ENCODE results near the gene COMMD9. TPM values are rescaled to one million over a fixed set of nuclear protein-coding genes. Genes with fewer than 3 reads are reported as not detected.
A peak's percentile ranks its signal among the peaks of the same experiment; 100 is the strongest.

Gene COMMD9
- total and polyA plus RNA-seq, 2 experiments from 2014 or later, result 50.3 to 95.3 TPM

GRCh38 chr11:36295926-36296325 lies 6.7 kb upstream of the COMMD9 start, which contains the start of gene PRR5L:
Gene PRR5L (plus strand): TSS chr11:36296288. CDS start chr11:36401122, 104,834 bp downstream.
- Histone ChIP-seq H3K79me2 (no peaks in the 10 kb centered on the region), H3K36me3 (replicated peaks; ENCODE audit: insufficient read depth, low read depth) (no peaks in the 10 kb centered on the region), H3K9me2 (replicated peaks; ENCODE audit: insufficient read depth) (no peaks in the 10 kb centered on the region), H4K20me1 (ENCODE audit: insufficient read depth, poor library complexity, severe bottlenecking) (no peaks in the 10 kb centered on the region), H3K4me1 (ENCODE audit: insufficient read depth) (no peaks in the 10 kb centered on the region), H3K9me3 (ENCODE audit: low read depth) (no peaks in the 10 kb centered on the region), H2AFZ (no peak within 1 kb of the TSS), H3K4me2 (no peak within 1 kb of the TSS), H3K27ac (no peak within 1 kb of the TSS), H3K27me3 (no peaks in the 10 kb centered on the region), H3K4me3 (no peak within 1 kb of the TSS)
- WGBS (ENCODE audit: low lambda C conversion rate, missing lambda C conversion rate), result 76% methylated on average over 3 of the region's 3 CpGs
- DNase-seq (ENCODE audit: low spot score), result no peak
- TF ChIP-seq EZH2 (IDR thresholded peaks at IDR 0.05; ENCODE audit: borderline replicate concordance), result no peak
- no peak for TF ChIP-seq CTCF (IDR thresholded peaks at IDR 0.05; ENCODE audit: poor library complexity)
- TF ChIP-seq EZH2phosphoT487 (IDR thresholded peaks at IDR 0.05; ENCODE audit: low read depth, severe bottlenecking, unreplicated experiment), result no peak

GRCh38 chr11:36292311-36292722 lies 3.1 kb upstream of the COMMD9 start:
- no peak for TF ChIP-seq EZH2 (IDR thresholded peaks at IDR 0.05; ENCODE audit: borderline replicate concordance)
- TF ChIP-seq EZH2phosphoT487 (IDR thresholded peaks at IDR 0.05; ENCODE audit: low read depth, severe bottlenecking, unreplicated experiment), result no peak
- TF ChIP-seq CTCF (IDR thresholded peaks at IDR 0.05; ENCODE audit: poor library complexity), result peak; percentile 50

GRCh38 chr11:36288442-36289225 lies 590 bp downstream of the COMMD9 start:
- WGBS (ENCODE audit: low lambda C conversion rate, missing lambda C conversion rate), result 54% methylated on average over 31 of the region's 31 CpGs
- no peaks in the 10 kb centered on the region for H3K36me3 ChIP-seq (replicated peaks; ENCODE audit: insufficient read depth, low read depth)
- H3K27ac ChIP-seq, result peak overlapping the region; percentile 68
- no peak for DNase-seq (ENCODE audit: low spot score)
- H2AFZ ChIP-seq, result peak overlapping the region; percentile 98
- H3K4me3 ChIP-seq, result peak overlapping the region; percentile 83
- peak overlapping the region; percentile 73 for H3K4me2 ChIP-seq
- H3K9me3 ChIP-seq (ENCODE audit: low read depth), result no peaks in the 10 kb centered on the region
- H4K20me1 ChIP-seq (ENCODE audit: insufficient read depth, poor library complexity, severe bottlenecking), result no peaks in the 10 kb centered on the region
- H3K4me1 ChIP-seq (ENCODE audit: insufficient read depth), result no peaks in the 10 kb centered on the region
- H3K27me3 ChIP-seq, result no peaks in the 10 kb centered on the region
- H3K9me2 ChIP-seq (replicated peaks; ENCODE audit: insufficient read depth), result no peaks in the 10 kb centered on the region
- H3K79me2 ChIP-seq, result peaks cover 42% of the 10 kb centered on the region
- TF ChIP-seq EZH2 (IDR thresholded peaks at IDR 0.05; ENCODE audit: borderline replicate concordance) (no peak), CTCF (IDR thresholded peaks at IDR 0.05; ENCODE audit: poor library complexity) (no peak), EZH2phosphoT487 (IDR thresholded peaks at IDR 0.05; ENCODE audit: low read depth, severe bottlenecking, unreplicated experiment) (no peak)

More at GRCh38 chr11:36292311-36292722, 3.1 kb upstream of the COMMD9 start:
- no peaks in the 10 kb centered on the region for H3K36me3 ChIP-seq (replicated peaks; ENCODE audit: insufficient read depth, low read depth)
- DNase-seq (ENCODE audit: low spot score), result peak; percentile 32
- no peak overlapping the region for H3K4me3 ChIP-seq
- no peak overlapping the region for H3K4me2 ChIP-seq
- H3K27ac ChIP-seq, result no peak overlapping the region
- H3K4me1 ChIP-seq (ENCODE audit: insufficient read depth), result no peaks in the 10 kb centered on the region
- no peak overlapping the region for H2AFZ ChIP-seq
- no peaks in the 10 kb centered on the region for H4K20me1 ChIP-seq (ENCODE audit: insufficient read depth, poor library complexity, severe bottlenecking)
- no peaks in the 10 kb centered on the region for H3K9me2 ChIP-seq (replicated peaks; ENCODE audit: insufficient read depth)
- H3K79me2 ChIP-seq, result peaks cover 14% of the 10 kb centered on the region
- H3K9me3 ChIP-seq (ENCODE audit: low read depth), result no peaks in the 10 kb centered on the region
- H3K27me3 ChIP-seq, result no peaks in the 10 kb centered on the region
- WGBS (ENCODE audit: low lambda C conversion rate, missing lambda C conversion rate), result 28% methylated on average over 4 of the region's 4 CpGs

Measured in hepatocyte (in vitro differentiated cells).